IMR-90 (cell line): Measurements from ENCODE around the gene RC3H1. TPM values are rescaled to one million over a fixed set of nuclear protein-coding genes. Genes with fewer than 3 reads are reported as not detected.

Experiments
- ATAC-seq: fragments of 200-7000 bp; cut with Tn5 transposase; 2 replicates; pipeline ENCODE4 v1.9.1; 2020; ENCODE audit warnings: low read depth, mild to moderate bottlenecking, moderate library complexity
- BruUV-seq: library from RNA; stranded (reverse); fragments of 400-500 nt; replicated peaks from 2 replicates; lab custom pipeline; 2021; lab: Mats Ljungman, UMichigan
- CTCF ChIA-PET: fragments of 300-600 bp; formaldehyde crosslinking; extraction: SDS; loops from one replicate; lab custom pipeline; 2021; ENCODE audit warnings: antibody characterized with exemption; lab: Yijun Ruan, JAX
- POLR2A ChIA-PET: fragments of 300-600 bp; sonication (Branson Sonifier 250); formaldehyde crosslinking; loops from one replicate; lab custom pipeline; 2022; ENCODE audit warnings: antibody characterized with exemption; ENCODE audit not compliant: unreplicated experiment; lab: Charles Lee
- DNase-seq: peaks from one replicate; pipeline ENCODE4 v3.0.0; 2013
- H2AFZ ChIP-seq: replicated peaks from 2 replicates; pipeline ENCODE3; 2013; ENCODE audit warnings: low read length, mild to moderate bottlenecking; ENCODE audit not compliant: poor library complexity
- H2AK5ac ChIP-seq: 2 replicates; pipeline ENCODE4 v1.6.1; 2013; ENCODE audit warnings: low read depth, low read length, inconsistent platforms
- H2AK9ac ChIP-seq: replicated peaks from 2 replicates; pipeline ENCODE3; 2013; ENCODE audit warnings: mild to moderate bottlenecking, low read depth, low read length, moderate library complexity; ENCODE audit not compliant: poor library complexity
- H2BK120ac ChIP-seq: 2 replicates; pipeline ENCODE4 v1.6.1; 2013; ENCODE audit warnings: low read depth, low read length, inconsistent platforms
- H2BK15ac ChIP-seq: 3 replicates; pipeline ENCODE4 v1.6.1; 2013; ENCODE audit warnings: low read depth, low read length, inconsistent platforms
- H2BK20ac ChIP-seq: 2 replicates; pipeline ENCODE4 v1.6.1; 2013; ENCODE audit warnings: low read depth, mild to moderate bottlenecking, inconsistent platforms, low read length, moderate library complexity
- H2BK5ac ChIP-seq: 2 replicates; pipeline ENCODE4 v1.6.1; 2013; ENCODE audit warnings: mild to moderate bottlenecking, low read depth, low read length, inconsistent platforms; ENCODE audit not compliant: poor library complexity, severe bottlenecking
- H3K14ac ChIP-seq: replicated peaks from 2 replicates; pipeline ENCODE4 v1.6.1; 2013; ENCODE audit warnings: low read depth, low read length, inconsistent platforms
- H3K18ac ChIP-seq: 2 replicates; pipeline ENCODE4 v1.6.1; 2013; ENCODE audit warnings: low read depth, low read length, control low read depth
- H3K23ac ChIP-seq: 2 replicates; pipeline ENCODE4 v1.6.1; 2013; ENCODE audit warnings: low read depth, low read length, inconsistent platforms
- H3K27ac ChIP-seq: 2 replicates; pipeline ENCODE4 v1.5.1; 2013; ENCODE audit warnings: mild to moderate bottlenecking, control low read depth, low read length; ENCODE audit not compliant: insufficient read depth
- H3K27me3 ChIP-seq: 2 replicates; pipeline ENCODE4 v1.6.1; 2013; ENCODE audit warnings: low read length; ENCODE audit not compliant: control insufficient read depth, insufficient read depth
- H3K36me3 ChIP-seq: 2 replicates; pipeline ENCODE4 v1.6.1; 2013; ENCODE audit warnings: low read length, mixed read lengths; ENCODE audit not compliant: control insufficient read depth, insufficient read depth
- H3K4ac ChIP-seq: 2 replicates; pipeline ENCODE4 v1.6.1; 2013; ENCODE audit warnings: low read depth, low read length, inconsistent platforms
- H3K4me1 ChIP-seq: 2 replicates; pipeline ENCODE4 v1.6.1; 2013; ENCODE audit warnings: low read length, mixed read lengths; ENCODE audit not compliant: control insufficient read depth, insufficient read depth
- H3K4me2 ChIP-seq: 2 replicates; pipeline ENCODE4 v1.6.1; 2013; ENCODE audit warnings: low read depth, mild to moderate bottlenecking, control low read depth, low read length, moderate library complexity
- H3K4me3 ChIP-seq: 2 replicates; pipeline ENCODE4 v1.5.1; 2013; ENCODE audit warnings: low read depth, mild to moderate bottlenecking, control low read depth, low read length, moderate library complexity; ENCODE audit not compliant: insufficient read depth
- H3K56ac ChIP-seq: 2 replicates; pipeline ENCODE4 v1.6.1; 2013; ENCODE audit warnings: low read length, inconsistent platforms; ENCODE audit not compliant: insufficient read depth; ENCODE audit errors: extremely low read depth
- H3K79me1 ChIP-seq, 2 experiments: 2 replicates each; pipeline ENCODE4 v1.6.1; 2013; ENCODE audit warnings: low read length in 2 of 2, inconsistent platforms in 1 of 2, low read depth in 1 of 2
- H3K9ac ChIP-seq: 2 replicates; pipeline ENCODE4 v1.6.1; 2013; ENCODE audit warnings: low read depth, low read length, control low read depth
- H3K9me1 ChIP-seq: 2 replicates; pipeline ENCODE4 v1.6.1; 2013; ENCODE audit warnings: low read length, inconsistent platforms; ENCODE audit not compliant: insufficient read depth
- H3K9me3 ChIP-seq: 2 replicates; pipeline ENCODE4 v1.6.1; 2013; ENCODE audit warnings: low read length; ENCODE audit not compliant: control insufficient read depth, insufficient read depth
- H4K20me1 ChIP-seq: 2 replicates; pipeline ENCODE4 v1.6.1; 2013; ENCODE audit warnings: low read length, inconsistent platforms; ENCODE audit not compliant: insufficient read depth
- H4K5ac ChIP-seq: 2 replicates; pipeline ENCODE4 v1.6.1; 2013; ENCODE audit warnings: mild to moderate bottlenecking, low read depth, low read length, control low read depth
- H4K8ac ChIP-seq, 2 experiments: 2 replicates each; pipeline ENCODE4 v1.6.1; 2013; ENCODE audit warnings: low read depth in 2 of 2, low read length in 2 of 2, control low read depth in 1 of 2, inconsistent platforms in 1 of 2
- H4K91ac ChIP-seq: 2 replicates; pipeline ENCODE4 v1.6.1; 2013; ENCODE audit warnings: low read depth, low read length, inconsistent platforms; ENCODE audit not compliant: insufficient read depth
- MAFK ChIP-seq: IDR thresholded peaks from 2 replicates; pipeline ENCODE4 v1.6.1; 2012; ENCODE audit warnings: low read depth, low read length, improper control_type of control experiment
- RCOR1 ChIP-seq: IDR thresholded peaks from 2 replicates; pipeline ENCODE4 v1.6.1; 2012; ENCODE audit warnings: mild to moderate bottlenecking, low read length, improper control_type of control experiment; ENCODE audit not compliant: insufficient replicate concordance
- RFX5 ChIP-seq: IDR thresholded peaks from 2 replicates; pipeline ENCODE4 v1.8.0; 2012; ENCODE audit warnings: low read depth, mild to moderate bottlenecking, low read length, moderate library complexity
- SMC3 ChIP-seq: fragments of 150-350 bp; IDR thresholded peaks from 2 replicates; pipeline ENCODE4 v1.6.1; 2016; ENCODE audit warnings: low read depth, mild to moderate bottlenecking, antibody characterized with exemption, low read length, moderate library complexity
- dilution Hi-C: fragments of 300-500 bp; cut with HindIII; formaldehyde crosslinking; loops from one replicate; pipeline ENCODE4 v1.14.3; 2018; ENCODE audit warnings: low sequenced_read_pairs; ENCODE audit not compliant: unreplicated experiment
- in situ Hi-C: fragments of 300-500 bp; cut with MboI; formaldehyde crosslinking; loops from 3 replicates; pipeline ENCODE4 v1.14.3; 2019; ENCODE audit warnings: low sequenced_read_pairs, inconsistent platforms, mixed read lengths
- intact Hi-C: fragments of 100-400 bp; cut with micrococcal nuclease; formaldehyde crosslinking; loops from 2 replicates; pipeline ENCODE4 v1.10.0; 2022
- polyA plus RNA-seq, 3 experiments: library from polyadenylated mRNA; depleted of rRNA; stranded (reverse); fragments of >200 nt; gene quantifications; 2 replicates each; pipeline ENCODE4 v1.2.3, GENCODE V29; 2012; ENCODE audit warnings: low replicate concordance in 1 of 3
- total RNA-seq: library from RNA; depleted of rRNA; stranded (reverse); fragments of >200 nt; gene quantifications from 2 replicates; pipeline ENCODE4 v1.2.3, GENCODE V29; 2012
- TF ChIP-seq, protein P1 (sequence below): fragments of 150-350 bp; IDR thresholded peaks from 2 replicates; pipeline ENCODE4 v1.6.1; 2017; ENCODE audit warnings: mild to moderate bottlenecking, antibody characterized with exemption, low read length, low read depth

Gene RC3H1
- total and polyA plus RNA-seq, 2 of the 4 experiments (the other 2 are of a cell fraction), result 5.1 to 39.3 TPM

DNA sequence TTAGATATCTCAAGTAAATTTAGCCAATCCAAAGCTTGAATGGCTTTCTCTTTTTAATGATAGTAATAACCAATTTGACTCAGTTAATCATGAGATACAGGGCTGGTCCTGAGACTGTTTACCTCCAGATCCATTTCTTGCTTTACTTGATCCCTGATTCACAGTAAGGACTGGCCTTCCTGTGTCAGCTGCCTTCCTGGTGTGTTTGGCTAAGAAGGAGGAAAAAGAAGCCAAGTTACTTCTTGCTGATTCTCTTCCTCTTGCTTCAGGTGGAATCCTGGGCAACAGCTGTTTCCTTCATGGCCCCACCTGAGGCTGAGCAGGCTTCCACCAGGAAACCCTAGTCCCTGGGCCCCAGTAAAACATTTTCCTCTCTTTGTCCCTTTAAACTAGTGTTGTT is 14.6 kb upstream of the RC3H1 start:
- Histone ChIP-seq H3K4me2 (no peak overlapping the region), H3K36me3 (no peaks in the 10 kb centered on the region), H2AK9ac (no peak overlapping the region), H3K23ac (no peak overlapping the region), H3K4me1 (peaks cover 6% of the 10 kb centered on the region), H3K27me3 (no peaks in the 10 kb centered on the region), H3K9me3 (no peaks in the 10 kb centered on the region), H3K9ac (no peak overlapping the region), H3K27ac (no peak overlapping the region), H3K14ac (no peak overlapping the region), H4K20me1 (no peaks in the 10 kb centered on the region), H2AK5ac (peak overlapping the region; percentile 7; the same call in 1 of the 2 replicates), H2BK120ac (no peak overlapping the region), H2BK5ac (no peak overlapping the region), H4K91ac (peak overlapping the region; percentile 3; the same call in 1 of the 2 replicates), H3K4me3 (no peak overlapping the region), H3K9me1 (peaks cover 9% of the 10 kb centered on the region), H2BK20ac (0 out of 2 replicates have a peak overlapping the region, but pooled peaks have one; percentile 39), H3K18ac (no peak overlapping the region), H2BK15ac (peak overlapping the region; percentile 65; the same call in 1 of the 3 replicates), H4K5ac (no peak overlapping the region), H3K4ac (peak overlapping the region; percentile 11; the same call in 1 of the 2 replicates), H2AFZ (no peak overlapping the region), H3K79me1 (0 out of 4 replicates have a peak, but pooled peaks cover 0 to 4% of the 10 kb centered on the region in 2 experiments), H4K8ac (no peak overlapping the region), H3K56ac (no peak overlapping the region)
- no TSS peak for BruUV-seq
- TF ChIP-seq, protein P1, sequence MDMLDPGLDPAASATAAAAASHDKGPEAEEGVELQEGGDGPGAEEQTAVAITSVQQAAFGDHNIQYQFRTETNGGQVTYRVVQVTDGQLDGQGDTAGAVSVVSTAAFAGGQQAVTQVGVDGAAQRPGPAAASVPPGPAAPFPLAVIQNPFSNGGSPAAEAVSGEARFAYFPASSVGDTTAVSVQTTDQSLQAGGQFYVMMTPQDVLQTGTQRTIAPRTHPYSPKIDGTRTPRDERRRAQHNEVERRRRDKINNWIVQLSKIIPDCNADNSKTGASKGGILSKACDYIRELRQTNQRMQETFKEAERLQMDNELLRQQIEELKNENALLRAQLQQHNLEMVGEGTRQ, result no peak
- TF ChIP-seq RFX5 (no peak), MAFK (no peak), RCOR1 (no peak), SMC3 (no peak)
- ATAC-seq, result no peak
- ChIA-PET CTCF (no interaction called here), POLR2A (no interaction called here)
- no peak for DNase-seq
- in situ Hi-C loops, result no loop called here
- intact Hi-C loops, result no loop called here
- dilution Hi-C loops, result no loop called here
